Measurements from ENCODE around the gene GDF2.

GDF2 gene

DNA sequence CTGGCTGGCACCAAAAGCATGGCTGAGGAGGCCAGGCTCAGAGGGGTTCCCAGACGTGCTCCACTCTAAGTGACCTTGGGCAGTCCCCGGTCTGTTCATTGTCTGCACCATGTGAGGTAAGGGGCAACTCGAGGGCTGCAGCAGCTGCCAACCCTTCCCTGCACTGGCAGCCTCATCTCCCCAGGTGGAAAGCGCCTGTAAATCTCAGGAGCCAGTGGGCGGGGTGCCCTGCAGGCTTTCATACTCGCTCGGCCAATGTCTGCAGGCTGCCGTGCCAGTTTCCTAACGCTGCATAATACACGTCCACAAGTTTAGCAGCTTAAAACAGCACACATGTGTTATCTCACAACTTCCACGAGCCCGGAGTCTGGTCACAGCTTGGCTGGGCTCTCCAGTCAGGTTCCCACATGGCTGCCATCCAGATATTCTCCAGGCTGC lies 34.9 kb upstream of the GDF2 start:
- TF ChIP-seq, protein P1, sequence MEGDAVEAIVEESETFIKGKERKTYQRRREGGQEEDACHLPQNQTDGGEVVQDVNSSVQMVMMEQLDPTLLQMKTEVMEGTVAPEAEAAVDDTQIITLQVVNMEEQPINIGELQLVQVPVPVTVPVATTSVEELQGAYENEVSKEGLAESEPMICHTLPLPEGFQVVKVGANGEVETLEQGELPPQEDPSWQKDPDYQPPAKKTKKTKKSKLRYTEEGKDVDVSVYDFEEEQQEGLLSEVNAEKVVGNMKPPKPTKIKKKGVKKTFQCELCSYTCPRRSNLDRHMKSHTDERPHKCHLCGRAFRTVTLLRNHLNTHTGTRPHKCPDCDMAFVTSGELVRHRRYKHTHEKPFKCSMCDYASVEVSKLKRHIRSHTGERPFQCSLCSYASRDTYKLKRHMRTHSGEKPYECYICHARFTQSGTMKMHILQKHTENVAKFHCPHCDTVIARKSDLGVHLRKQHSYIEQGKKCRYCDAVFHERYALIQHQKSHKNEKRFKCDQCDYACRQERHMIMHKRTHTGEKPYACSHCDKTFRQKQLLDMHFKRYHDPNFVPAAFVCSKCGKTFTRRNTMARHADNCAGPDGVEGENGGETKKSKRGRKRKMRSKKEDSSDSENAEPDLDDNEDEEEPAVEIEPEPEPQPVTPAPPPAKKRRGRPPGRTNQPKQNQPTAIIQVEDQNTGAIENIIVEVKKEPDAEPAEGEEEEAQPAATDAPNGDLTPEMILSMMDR (IDR thresholded peaks at IDR 0.05): no peak

DNA sequence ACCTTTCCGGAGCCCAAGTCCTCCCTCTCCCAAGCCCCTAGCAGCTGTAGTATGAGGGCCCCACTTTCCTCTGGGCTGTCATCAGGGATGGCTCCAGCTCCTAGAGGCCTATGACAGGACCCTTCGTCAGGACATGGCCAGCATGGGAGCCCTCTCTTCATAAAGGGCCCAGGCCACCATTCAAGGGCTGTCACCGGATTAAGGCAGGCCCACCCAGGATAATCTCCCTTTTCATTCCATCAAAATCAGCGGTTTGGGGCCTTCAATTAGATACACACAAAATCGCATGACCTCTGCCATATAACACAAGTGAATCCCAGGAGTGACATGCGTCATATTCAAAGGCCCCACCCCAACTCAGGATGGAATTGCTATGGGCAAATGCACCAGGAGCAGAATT lies 34.4 kb upstream of the GDF2 start:
- TF ChIP-seq, protein P1 (IDR thresholded peaks at IDR 0.05): no peak

DNA sequence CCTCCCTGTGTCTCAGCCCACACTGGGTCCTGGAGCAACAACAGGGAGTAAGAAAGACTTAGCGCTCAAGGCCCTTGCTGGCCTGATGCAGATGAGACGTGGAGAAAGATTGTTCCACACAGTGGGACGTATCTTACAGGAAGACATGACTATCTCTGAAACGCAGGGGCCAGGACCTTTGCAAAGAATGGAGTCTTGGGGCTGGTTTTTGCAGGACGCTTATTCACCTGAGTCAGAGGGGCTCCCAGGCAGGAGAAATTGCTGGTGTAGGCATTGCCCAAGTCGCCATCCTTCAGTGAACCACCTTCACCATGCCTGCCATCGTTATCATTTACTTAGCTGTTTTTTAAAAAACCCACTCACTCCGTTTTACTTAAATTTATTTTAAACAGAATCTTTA lies 34.0 kb upstream of the GDF2 start:
- TF ChIP-seq, protein P1 (IDR thresholded peaks at IDR 0.05): no peak

DNA sequence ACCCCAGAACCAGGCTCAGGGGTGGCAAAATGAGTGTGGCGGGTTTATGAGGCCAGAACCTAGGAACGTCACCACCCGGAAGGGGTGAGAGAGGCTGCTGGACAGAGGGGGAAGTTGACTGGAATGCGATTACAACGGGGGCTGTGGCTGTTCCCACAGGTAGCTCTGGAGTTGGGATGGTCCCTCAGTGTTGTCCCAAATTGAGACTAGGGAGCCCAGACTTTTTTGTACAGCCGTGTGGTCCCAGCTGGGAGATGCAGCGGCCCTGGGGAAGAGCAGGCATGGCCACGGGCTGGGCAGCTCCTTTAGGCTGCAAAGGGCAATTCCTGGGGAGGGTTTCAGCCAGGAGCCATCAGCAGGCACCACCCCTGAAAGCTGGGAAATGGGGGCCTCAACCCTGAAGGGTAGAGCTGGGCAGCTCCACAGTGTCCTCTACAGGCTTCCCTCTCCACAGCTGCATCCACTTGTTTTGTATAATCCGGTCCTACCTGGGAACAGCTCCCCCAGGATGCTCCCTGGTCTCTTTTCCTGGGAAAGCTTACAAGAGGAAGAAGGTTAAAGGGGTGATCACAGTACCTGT lies 33.2 kb upstream of the GDF2 start:
- TF ChIP-seq, protein P1 (IDR thresholded peaks at IDR 0.05): no peak

DNA sequence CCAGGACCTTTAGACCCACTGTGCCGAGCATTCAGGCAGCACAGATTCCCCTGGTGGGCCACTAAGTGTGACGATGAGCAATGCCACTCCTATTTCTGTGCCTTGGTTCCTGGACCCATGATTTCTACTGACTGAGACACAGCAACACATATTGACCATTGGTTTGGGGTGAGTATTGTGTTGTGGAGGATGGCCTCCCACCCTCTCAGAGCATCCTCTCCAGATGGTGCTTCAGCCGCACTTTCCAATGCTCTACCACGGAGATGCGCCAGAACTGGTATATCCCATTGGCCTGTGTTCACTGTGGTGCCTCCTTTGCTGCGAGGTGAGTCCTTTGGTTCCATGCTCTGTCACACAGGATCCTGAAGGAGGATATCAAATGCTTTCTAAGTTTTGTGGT lies 32.3 kb upstream of the GDF2 start:
- TF ChIP-seq, protein P1 (IDR thresholded peaks at IDR 0.05): no peak

DNA sequence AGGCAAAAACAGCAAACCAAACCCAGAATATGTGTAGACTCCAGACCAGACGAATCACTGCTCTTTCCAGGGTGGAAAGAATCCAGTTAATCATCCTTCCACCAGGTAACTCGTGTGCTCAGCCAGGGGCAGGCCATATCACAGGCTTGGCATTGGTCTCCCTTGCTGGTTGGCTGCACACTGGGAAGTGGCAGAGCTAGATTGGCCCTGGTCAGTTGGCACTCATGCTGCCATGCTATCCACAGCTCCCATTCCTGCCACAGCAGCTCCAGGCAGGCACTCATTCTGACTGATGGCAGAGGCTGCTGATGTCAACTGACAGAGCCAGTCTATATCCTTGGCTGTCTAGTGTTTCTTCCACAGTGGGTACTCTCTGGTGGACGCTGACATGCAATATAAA lies 31.9 kb upstream of the GDF2 start:
- TF ChIP-seq, protein P1 (IDR thresholded peaks at IDR 0.05): no peak

DNA sequence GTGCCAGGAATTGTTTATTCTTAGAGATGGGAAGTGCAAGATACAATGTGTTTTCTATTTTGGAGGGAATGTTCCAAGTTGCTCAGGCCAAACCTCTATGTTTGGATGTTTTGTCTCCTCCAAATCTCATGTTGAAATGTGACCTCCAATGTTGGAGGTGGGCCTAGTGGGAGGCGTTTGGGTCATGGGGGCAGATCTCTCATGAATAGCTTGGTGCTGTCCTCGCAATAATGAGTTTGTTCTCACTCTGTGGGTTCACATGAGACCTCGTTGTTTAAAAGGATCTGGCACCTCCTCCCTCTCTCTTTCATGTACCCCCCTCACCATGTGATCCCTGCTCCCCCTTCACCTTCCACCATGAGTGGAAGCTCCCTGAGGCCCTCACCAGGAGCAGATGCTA lies 30.6 kb upstream of the GDF2 start:
- TF ChIP-seq, protein P1 (IDR thresholded peaks at IDR 0.05): no peak

DNA sequence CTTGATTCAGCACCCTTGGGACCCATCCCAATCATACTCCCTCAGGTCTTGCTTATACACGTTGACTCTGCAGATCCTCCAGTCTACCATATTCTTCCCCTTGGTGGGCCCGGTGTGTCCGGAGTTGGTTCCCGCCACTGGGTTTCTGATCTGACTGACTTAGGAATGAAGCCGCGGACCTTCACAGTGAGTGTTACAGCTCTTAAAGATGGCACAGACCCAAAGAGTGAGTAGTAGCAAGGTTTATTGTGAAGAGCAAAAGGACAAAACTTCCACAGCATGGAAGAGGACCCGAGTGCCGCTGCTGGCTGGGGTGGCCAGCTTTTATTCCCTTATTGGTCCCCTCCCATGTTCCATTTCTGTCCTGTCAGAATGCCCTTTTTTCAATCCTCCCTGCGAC lies 28.2 kb upstream of the GDF2 start:
- TF ChIP-seq, protein P1 (IDR thresholded peaks at IDR 0.05): no peak
